HG02759 (cell line): ENCODE measurements around the gene CACNA1C.

Experiments
- ATAC-seq: cut with Tn5 transposase; IDR thresholded peaks from one replicate; pipeline ENCODE4 v1.9.1; 2021; ENCODE audit warnings: mild to moderate bottlenecking, moderate library complexity; ENCODE audit not compliant: unreplicated experiment

CACNA1C gene

DNA sequence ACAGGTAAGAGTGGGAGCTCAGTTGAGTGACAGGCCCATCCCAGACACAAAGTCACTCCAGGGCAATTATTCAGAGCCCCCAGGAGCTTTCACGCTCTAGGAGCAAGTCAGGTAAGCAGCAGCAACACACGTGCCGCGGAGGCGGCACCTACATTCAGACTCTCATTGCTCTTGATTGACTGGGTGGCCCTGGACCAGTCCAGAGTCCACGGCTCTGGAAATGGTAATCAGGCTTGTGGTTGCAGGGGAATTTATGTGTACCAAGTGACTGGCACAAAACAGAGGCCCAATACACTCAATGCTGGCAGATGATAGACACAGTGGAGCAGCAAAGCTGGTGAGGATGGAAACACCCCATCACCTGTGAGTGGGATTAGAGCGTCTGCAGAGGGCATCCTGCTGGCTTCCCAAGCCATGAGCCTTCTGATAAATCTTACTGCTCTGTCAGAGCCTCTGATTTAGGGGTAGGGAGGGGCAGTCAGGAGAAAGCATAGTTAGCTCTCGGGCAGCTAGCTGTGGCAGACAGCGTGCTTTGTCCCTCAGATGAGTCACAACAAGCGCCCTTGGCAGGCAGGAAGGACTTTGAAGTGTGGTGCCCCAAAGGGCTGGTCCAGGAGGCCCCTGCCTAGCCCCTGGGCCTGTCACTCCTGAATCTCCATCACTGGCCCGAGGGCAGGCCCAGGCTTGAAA lies 344.7 kb downstream of the CACNA1C start:
- no peak for ATAC-seq

DNA sequence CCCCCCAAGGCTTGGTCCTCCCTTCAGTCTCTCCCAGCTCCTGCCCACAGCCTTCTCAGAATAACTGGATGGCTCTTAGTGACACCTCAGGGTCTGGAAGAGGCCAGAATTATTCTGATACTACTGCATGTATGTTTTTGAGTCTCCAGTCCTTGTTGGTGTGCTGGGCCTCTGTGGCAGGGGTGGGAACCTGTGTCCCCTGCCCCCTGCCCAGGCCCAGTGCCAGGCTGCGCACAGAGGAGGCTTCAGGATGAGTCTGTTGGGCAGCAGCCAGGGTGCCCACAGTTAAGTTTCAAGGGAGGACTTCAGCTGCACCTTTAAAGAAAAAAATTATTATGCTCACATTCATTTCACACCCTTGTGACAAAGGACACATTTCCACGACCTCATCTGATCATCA lies 348.3 kb downstream of the CACNA1C start:
- ATAC-seq, result no peak

GRCh38 chr12:2402073-2402579 lies 349.3 kb downstream of the CACNA1C start:
- ATAC-seq, result no peak

GRCh38 chr12:2403221-2403976 lies 350.6 kb downstream of the CACNA1C start:
- no peak for ATAC-seq

DNA sequence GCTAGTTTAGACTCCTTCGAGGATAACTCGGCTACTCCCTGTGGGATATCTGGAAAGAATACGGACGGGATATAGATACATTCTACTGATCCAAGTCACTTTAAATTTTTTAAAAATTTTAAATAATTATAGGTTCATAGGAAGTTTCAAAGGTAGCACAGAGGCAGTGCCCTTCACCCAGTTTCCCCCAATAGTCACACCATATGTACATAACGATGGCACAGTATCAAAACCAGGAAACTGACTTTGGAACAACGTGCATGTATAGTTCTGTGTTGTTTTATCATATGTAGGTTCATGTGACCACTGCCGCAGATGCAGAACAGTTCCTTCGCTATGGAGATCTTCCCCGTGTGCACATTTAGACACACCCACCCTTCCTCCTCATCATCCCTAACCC lies 352.3 kb downstream of the CACNA1C start:
- no peak for ATAC-seq

- no peak for ATAC-seq
Observed at GRCh38 chr12:2406903-2407302, 354.1 kb downstream of the CACNA1C start.

- no peak for ATAC-seq
Observed at GRCh38 chr12:2408262-2408661, 355.5 kb downstream of the CACNA1C start.

- no peak for ATAC-seq
Observed at GRCh38 chr12:2409656-2410265, 357.0 kb downstream of the CACNA1C start.

DNA sequence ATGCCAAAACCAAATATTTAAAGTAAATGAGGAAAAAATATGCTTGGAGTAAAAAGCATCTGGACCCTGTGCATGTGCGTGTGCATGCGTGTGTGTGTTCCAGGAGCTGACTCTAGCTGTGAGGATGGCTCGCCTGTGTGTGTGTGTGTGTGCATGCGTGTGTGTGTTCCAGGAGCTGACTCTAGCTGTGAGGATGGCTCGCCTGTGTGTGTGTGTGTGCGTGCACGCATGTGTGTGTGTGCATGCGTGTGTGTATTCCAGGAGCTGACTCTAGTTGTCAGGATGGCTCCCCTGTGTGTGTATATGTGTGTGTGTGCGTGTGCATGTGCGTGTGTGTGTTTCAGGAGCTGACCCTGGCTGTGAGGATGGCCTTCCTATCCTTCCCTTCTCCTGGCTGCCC lies 357.7 kb downstream of the CACNA1C start:
- no peak for ATAC-seq

DNA sequence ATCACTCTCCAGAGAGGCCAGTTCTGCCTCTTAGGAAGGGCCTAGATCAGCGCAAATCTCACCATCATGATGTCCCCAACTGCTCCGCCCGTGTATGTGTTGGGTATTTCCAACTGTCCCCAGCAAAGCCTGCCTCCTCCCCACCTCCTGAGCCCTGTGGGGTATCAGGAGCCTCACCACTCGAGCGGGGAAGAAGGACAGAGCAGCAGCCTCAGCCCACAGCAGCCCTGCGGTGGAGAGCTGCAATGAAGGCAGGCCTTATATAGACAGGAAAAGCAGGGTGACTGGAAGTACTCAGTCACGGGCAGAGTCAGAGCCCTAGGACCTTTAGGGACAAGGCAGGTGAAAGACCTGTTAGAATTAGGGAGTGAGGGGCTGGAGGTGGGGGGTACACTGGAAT lies 358.2 kb downstream of the CACNA1C start:
- ATAC-seq, result no peak

- no peak for ATAC-seq
Observed at GRCh38 chr12:2411616-2412304, 359.0 kb downstream of the CACNA1C start.

DNA sequence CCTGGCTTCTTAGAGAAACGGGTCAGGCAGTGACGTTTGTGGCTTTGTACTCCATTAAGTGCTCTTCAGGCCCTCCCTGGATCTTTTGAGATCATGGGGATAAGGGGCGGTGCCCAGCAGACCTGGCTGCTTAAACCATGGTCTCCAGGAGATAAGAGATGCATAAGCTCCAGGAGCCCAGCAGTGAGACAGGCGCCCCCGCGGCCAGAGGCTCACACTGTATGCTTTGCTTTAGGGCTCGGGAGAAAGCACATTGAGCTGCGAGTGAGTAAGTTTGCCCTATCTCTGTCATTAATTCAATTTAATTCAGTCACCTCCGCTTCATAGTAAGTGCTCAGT lies 359.5 kb downstream of the CACNA1C start:
- no peak for ATAC-seq

DNA sequence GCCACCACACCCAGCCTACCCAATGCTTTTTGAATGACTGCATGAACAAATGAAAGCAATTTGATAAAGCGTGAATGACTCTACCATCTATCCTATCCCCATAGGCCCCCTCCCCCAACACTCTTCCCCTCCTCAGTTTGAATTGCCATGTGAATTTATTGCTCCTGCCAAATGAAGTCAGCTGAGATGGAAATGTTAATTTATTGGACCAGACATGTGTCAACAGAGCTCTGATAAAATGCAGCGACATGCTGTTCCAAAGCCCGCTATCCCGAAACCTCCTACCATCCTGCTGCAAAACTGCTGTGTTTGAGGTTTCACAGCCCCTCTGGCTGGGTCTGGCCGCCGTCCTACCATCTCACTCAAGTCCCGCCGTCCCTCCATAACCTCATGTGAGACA lies 360.5 kb downstream of the CACNA1C start:
- ATAC-seq, result no peak

- no peak for ATAC-seq
Observed at GRCh38 chr12:2413999-2414792, 361.4 kb downstream of the CACNA1C start.

DNA sequence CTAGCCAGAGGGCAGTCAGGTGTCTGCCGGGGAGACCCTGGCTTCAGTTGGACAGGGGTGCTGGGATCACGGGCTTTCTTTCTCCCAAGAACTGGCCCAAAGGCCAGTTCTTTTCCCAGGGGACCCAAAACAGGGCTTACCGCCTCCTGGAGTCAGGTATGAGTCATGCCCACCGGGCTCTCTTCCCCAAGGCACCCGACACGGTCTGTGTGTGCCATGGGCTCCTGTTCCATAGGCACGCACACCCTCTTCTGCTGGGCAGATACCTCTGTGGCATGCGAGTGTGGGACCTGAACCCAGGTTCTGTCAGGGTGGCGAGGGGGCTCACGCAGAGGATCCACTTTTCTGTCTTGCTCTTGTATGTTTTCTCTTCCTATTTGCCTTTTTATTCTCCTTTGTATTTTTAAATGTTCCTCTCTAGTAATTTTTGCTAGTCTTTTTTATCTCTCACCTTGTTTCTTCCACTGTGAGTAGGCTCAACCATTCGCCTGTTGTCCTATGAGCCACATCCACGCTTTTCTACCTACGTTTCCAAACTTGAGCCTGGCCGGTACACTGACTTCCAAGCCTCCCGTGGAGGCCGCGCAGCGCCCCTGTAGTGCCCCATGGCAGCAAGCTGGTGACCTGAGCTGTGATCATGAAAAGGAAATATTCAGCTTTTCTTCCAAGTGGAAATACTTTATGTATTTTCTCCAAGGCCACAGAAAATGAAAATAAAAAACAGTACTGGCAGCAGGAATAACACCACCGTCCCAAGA lies 362.2 kb downstream of the CACNA1C start:
- ATAC-seq, result no peak

- no peak for ATAC-seq
Observed at GRCh38 chr12:2415568-2415944, 362.8 kb downstream of the CACNA1C start.

GRCh38 chr12:2416158-2416557 lies 363.4 kb downstream of the CACNA1C start:
- ATAC-seq, result no peak

DNA sequence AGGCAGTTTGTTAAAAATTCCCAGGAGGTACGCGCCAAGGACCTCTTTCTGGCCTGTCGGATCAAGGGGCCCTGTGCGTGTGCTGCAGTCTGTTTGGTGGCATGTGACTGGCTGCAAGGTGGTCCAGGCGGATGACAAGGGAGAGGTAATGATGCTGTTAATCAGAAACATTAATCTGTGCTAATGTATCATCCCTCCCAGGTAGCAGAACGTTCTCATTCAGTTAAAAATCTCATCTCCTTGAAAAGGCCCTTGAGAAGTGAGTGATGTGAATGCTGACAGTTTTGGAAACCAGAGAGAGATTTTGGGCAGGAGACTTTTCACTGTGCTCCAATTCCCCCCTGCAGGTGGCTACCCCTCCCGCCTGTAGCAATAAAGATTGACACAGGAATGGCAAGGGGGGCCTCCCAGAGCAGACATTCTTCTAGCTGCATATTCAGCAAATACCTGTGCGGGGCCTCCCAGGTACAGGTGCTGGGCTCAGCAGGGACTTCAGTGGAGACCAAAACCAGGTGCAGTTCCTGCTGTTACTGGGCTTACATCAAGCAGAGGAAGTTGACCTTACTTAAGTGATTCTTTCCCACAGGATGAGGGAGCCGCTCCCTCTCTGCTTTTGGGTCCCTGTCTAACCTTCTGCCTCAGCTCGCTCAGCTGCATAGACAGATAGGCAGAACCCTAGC lies 364.8 kb downstream of the CACNA1C start:
- no peak for ATAC-seq

GRCh38 chr12:2418579-2418978 lies 365.8 kb downstream of the CACNA1C start:
- no peak for ATAC-seq
